ENCODE data around the gene ATXN7. TPM values are rescaled to one million over a fixed set of nuclear protein-coding genes. Genes with fewer than 3 reads are reported as not detected.
A peak's percentile ranks its signal among the peaks of the same experiment; 100 is the strongest.

The ATXN7 gene
- total and polyA plus RNA-seq, 7 donors: 2.4 to 27.2 (median 16.2) TPM

DNA sequence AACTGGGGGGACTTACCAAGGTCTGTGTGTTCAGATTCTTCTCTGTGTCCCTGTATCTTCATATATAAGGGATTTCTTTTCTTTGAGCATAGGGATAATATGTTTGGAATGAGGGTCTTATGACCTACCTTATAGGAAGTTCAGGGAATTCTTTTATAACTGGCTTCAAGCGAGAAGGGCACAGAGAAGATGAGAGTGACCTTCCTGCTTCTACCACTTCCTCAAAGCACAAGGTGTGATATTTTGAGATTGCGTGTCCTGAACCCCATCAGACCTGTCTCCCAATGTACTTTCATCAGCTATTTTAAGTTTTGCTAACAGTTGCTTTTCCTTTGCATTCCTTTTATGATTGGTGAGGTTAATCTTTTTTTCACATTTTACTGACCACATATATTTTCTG is 162.7 kb downstream of the ATXN7 start:
- WGBS, 3 donors: 91 to 94% (median 92%) methylated on average over 2 of the region's 2 CpGs
- Histone ChIP-seq H3K9me3 (no peaks in the 10 kb centered on the region), H3K4me1 (peaks cover 10% of the 10 kb centered on the region), H3K4me3 (no peak overlapping the region), H3K27ac (no peak overlapping the region), H3K36me3 (ENCODE audit: insufficient read depth in 1 of 2, low read depth in 1 of 2) (peaks cover 0 to 9% of the 10 kb centered on the region in 2 donors), H3K27me3 (ENCODE audit: insufficient read depth in 3 of 3, low read length in 2 of 3) (no peaks in the 10 kb centered on the region)
- no peak for ATAC-seq
- intact Hi-C loops (cut with DNase I): no loop called here
- TF ChIP-seq CTCF (IDR thresholded peaks at IDR 0.05): no peak
- DNase-seq: no peak

DNA sequence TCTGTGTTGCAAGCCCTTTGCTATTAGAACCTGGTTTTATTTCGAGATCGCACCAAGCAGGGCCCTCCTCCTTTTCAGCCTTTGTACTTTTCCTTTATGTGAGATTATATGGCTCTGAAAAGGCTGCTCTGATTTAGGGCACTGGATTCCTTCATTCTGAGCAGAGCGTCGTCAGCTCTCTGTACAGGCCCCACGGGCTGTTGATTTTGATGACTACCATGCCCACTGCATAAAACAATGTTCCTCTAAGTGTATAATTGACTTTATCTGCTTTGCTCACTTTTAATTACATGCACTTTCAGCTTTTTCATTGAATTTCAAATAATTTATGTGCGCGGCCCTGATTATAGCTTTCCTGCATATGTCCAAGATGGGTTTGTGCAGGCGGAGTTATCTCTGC is 164.0 kb downstream of the ATXN7 start:
- TF ChIP-seq CTCF (IDR thresholded peaks at IDR 0.05): no peak
- intact Hi-C loops (cut with DNase I): no loop called here
- no peak for ATAC-seq
- Histone ChIP-seq H3K27me3 (ENCODE audit: insufficient read depth in 3 of 3, low read length in 2 of 3) (no peaks in the 10 kb centered on the region), H3K27ac (no peak overlapping the region), H3K9me3 (no peaks in the 10 kb centered on the region), H3K4me1 (no peaks in the 10 kb centered on the region), H3K4me3 (no peak overlapping the region), H3K36me3 (ENCODE audit: insufficient read depth in 1 of 2, low read depth in 1 of 2) (no peaks in the 10 kb centered on the region)
- no peak for DNase-seq
- 77 to 84% (median 84%) methylated on average over 8 of the region's 8 CpGs for WGBS, 3 donors

- TF ChIP-seq CTCF (IDR thresholded peaks at IDR 0.05): no peak
- Histone ChIP-seq H3K36me3 (ENCODE audit: insufficient read depth in 1 of 2, low read depth in 1 of 2) (no peaks in the 10 kb centered on the region), H3K4me1 (no peaks in the 10 kb centered on the region), H3K4me3 (no peak overlapping the region), H3K27me3 (ENCODE audit: insufficient read depth in 3 of 3, low read length in 2 of 3) (peaks cover 0 to under 1% (median 0%) of the 10 kb centered on the region in 3 donors), H3K9me3 (no peaks in the 10 kb centered on the region), H3K27ac (no peak overlapping the region)
- 84 to 87% (median 86%) methylated on average over 3 of the region's 3 CpGs for WGBS, 3 donors
- intact Hi-C loops (cut with DNase I): no loop called here
- ATAC-seq (no peak), DNase-seq (no peak)
Observed at GRCh38 chr3:64028754-64029153, 165.1 kb downstream of the ATXN7 start.

DNA sequence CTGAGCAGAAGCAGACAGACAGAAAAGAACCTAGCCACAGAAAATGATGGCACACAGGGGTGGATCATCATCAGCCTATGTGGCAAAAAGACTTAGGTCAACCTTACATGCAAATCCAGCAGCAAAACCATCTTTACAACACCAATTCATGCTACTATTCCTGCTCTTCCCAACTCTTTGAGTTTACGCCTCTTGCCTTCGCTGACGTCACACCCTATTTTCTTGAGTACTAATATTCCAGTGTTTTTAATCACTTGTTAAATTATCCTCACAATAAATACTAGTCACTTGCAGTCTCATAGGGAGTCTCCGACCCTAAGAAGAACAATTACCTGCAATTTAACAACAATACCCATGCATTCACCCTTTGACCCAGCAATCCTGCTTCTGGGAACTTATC is 165.6 kb downstream of the ATXN7 start:
- DNase-seq: no peak
- no peak for ATAC-seq
- Histone ChIP-seq H3K9me3 (no peaks in the 10 kb centered on the region), H3K36me3 (ENCODE audit: insufficient read depth in 1 of 2, low read depth in 1 of 2) (no peaks in the 10 kb centered on the region), H3K4me3 (no peak overlapping the region), H3K27ac (no peak overlapping the region), H3K27me3 (ENCODE audit: insufficient read depth in 3 of 3, low read length in 2 of 3) (peaks cover 0 to 1% (median 0%) of the 10 kb centered on the region in 3 donors), H3K4me1 (no peaks in the 10 kb centered on the region)
- WGBS, 3 donors: 89 to 93% (median 90%) methylated on average over 4 of the region's 4 CpGs
- TF ChIP-seq CTCF (IDR thresholded peaks at IDR 0.05): no peak
- intact Hi-C loops (cut with DNase I): no loop called here

- H3K4me3 ChIP-seq: peak overlapping the region; percentile 56
- H3K9me3 ChIP-seq: no peaks in the 10 kb centered on the region
- intact Hi-C loops (cut with DNase I): loop anchor here in 1 of 2 donors (1.0 to 5.0 kb wide), 3 partner anchors 192 to 454 kb away; no protein-coding TSS in a partner anchor
- no peaks in the 10 kb centered on the region for H3K4me1 ChIP-seq
- peak; percentile 67 to 80 for DNase-seq
- H3K27me3 ChIP-seq (ENCODE audit: insufficient read depth in 3 of 3, low read length in 2 of 3): peaks cover 0 to 1% (median 0%) of the 10 kb centered on the region in 3 donors
- ATAC-seq: peak; percentile 82 to 98 (median 92)
- H3K27ac ChIP-seq: no peak overlapping the region
- 3 to 5% (median 3%) methylated on average over 16 of the region's 16 CpGs for WGBS, 3 donors
- no peaks in the 10 kb centered on the region for H3K36me3 ChIP-seq (ENCODE audit: insufficient read depth in 1 of 2, low read depth in 1 of 2)
- peak; percentile 88 for TF ChIP-seq CTCF (IDR thresholded peaks at IDR 0.05)
Observed at GRCh38 chr3:64030741-64031140, 167.1 kb downstream of the ATXN7 start.

Measured in psoas muscle (tissue), 8 donors.